GM21619 (cell line): Measurements from ENCODE around the gene ZNF3.
"Not testable (repeated sequence)": the region's sequence is repeated elsewhere in the genome, so short reads cannot be mapped to it uniquely, and the experiment has no call there.

Experiments
- ATAC-seq: cut with Tn5 transposase; IDR thresholded peaks from one replicate; pipeline ENCODE4 v1.9.1; 2021; ENCODE audit not compliant: unreplicated experiment

ZNF3 gene

DNA sequence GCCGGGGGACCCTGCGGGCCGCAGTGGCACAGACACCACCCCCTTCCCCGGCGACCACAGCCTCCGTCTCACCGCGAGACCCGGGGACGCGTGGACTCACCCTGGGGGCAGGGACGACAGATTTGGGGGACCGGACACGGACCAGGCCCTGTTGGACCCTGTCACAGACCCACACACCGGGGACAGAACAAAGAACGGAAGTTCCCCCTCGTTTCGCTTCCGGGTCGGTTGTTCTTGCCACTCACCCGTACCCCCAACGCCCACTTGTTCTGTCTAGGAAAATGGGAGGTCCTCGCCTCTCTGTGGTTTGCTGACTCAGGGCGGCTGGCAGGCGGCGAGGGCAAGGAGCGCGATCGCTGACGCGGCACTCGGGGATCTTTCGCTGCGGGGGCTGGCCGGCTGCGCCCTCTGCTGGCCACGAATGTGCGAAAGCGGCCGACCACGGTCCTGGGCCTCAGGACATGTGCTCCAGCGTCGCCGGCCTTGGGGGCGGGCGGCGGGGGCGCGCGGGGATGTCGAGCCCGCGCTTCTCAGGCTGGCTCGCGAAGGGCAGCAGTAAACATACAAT lies at the start of gene ZNF3:
TSS of gene ZNF3 (minus strand) at position 189 of the 568 bp plus-strand sequence. CDS start 4,366 bp downstream, outside the sequence.
- ATAC-seq = peak; percentile 69

DNA sequence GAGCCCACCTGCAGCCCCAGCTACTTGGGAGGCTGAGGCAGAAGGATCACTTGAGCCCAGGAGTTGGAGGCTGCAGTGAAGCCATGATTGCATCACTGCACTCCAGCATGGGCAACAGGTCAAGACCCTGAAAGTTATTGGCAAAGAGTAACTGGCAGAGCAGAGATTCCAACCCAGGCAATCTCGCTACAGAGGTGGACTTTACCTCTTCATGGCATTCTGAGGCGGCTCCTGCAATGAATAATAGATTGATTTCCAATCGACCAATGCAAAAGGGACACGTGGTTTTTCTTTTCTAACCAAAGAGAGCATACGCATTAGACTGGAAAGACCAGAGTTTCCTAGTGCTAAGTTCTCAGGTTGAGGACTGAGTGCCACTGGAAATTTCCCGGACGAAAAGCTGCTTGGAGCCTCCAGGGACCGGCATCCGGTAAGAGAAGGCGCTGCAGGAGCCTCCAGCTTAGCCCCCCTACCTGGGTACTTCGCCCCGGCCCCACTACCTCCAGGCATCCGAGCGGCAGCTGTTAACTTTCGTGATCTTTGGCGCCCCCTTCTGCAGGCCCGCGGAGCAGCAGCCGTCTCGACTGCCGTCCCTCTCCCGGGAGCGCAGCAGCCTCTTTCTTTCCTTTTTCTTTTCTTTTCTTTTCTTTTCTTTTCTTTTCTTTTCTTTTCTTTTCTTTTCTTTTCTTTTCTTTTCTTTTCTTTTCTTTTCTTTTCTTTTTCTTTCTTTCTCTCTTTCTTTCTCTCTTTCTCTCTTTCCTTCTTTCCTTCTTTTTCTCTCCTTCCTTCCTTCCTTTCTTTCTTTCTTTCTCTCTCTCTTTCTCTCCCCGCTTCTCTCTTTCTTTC lies 49.3 kb upstream of the ZNF3 start:
- no peak for ATAC-seq

DNA sequence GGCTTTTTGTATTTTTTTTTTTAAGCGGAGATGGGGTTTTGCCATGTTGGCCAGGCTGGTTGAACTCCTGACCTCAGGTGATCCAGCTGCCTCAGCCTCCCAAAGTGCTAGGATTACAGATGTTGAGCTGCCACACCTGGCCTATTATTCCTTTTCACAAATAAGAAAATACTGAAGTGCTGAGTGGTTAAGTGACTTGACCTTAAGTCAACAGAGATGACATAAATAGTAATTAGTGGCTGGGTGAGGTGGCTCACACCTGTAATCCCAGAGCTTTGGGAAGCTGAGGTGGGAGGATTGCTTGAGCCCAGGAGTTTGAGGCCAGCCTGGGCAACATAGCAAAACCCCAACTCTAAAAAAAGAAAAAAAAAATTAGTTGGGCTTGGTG lies 48.7 kb upstream of the ZNF3 start:
- not testable (repeated sequence) for ATAC-seq

- ATAC-seq = no peak
Observed at GRCh38 chr7:100128637-100128963, 47.1 kb upstream of the ZNF3 start.

- no peak for ATAC-seq
Observed at GRCh38 chr7:100127866-100128636, 46.5 kb upstream of the ZNF3 start.

- peak; percentile 58 for ATAC-seq
Observed at GRCh38 chr7:100126931-100127865, 45.7 kb upstream of the ZNF3 start, which contains the start of gene MBLAC1. MBLAC1 (plus strand) TSS chr7:100126967; CDS start chr7:100127396, 429 bp downstream.

DNA sequence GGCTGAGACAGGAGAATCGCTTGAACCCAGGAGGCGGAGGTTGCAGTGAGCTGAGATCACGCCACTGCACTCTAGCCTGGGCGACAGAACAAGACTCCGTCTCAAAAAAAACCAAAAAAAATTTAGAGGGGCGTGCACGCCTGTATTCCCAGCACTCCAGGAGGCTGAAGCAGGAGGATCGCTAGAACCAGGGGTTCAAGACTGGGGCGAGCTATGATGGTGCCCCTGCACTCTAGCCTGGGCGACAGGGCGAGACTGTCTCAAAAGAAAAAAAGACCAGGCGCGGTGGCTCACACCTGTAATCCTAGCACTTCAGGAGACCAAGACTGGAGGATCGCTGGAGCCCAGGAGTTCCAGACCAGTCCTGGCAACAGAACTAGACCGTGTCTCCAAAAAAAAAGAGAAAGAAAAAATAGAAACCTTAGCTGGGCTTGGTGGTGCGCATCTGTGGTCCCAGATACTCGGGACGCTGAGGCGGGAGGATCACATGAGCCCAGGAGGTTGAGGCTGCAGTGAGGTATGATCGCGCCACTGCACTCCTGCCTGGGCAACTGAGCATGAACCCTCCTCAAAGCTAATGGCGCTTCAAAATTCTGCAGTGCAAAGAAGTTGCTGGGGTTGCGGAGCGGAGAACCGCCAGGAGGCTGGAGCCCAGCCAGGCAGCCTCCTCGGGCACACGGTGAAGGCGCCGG lies 44.9 kb upstream of the ZNF3 start:
- ATAC-seq = peak; percentile 15

DNA sequence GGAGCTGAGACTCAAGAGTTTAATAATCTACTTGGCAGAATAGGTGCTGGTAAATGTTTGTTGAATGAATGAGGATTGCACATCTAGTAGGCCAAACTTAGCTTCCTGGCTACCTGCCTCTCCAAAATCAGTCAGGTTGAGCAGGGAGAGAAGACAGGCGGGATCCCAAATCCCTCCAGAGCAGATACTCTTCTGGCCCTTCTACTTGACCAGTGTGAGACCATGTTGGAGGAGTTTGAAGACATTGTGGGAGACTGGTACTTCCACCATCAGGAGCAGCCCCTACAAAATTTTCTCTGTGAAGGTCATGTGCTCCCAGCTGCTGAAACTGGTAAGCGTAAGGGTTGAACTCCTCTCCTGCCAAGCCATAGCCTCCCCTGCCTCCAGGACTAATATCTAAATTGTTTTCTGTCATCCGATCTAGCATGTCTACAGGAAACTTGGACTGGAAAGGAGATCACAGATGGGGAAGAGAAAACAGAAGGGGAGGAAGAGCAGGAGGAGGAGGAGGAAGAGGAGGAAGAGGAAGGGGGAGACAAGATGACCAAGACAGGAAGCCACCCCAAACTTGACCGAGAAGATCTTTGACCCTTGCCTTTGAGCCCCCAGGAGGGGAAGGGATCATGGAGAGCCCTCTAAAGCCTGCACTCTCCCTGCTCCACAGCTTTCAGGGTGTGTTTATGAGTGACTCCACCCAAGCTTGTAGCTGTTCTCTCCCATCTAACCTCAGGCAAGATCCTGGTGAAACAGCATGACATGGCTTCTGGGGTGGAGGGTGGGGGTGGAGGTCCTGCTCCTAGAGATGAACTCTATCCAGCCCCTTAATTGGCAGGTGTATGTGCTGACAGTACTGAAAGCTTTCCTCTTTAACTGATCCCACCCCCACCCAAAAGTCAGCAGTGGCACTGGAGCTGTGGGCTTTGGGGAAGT lies 43.0 kb upstream of the ZNF3 start:
- no peak for ATAC-seq

DNA sequence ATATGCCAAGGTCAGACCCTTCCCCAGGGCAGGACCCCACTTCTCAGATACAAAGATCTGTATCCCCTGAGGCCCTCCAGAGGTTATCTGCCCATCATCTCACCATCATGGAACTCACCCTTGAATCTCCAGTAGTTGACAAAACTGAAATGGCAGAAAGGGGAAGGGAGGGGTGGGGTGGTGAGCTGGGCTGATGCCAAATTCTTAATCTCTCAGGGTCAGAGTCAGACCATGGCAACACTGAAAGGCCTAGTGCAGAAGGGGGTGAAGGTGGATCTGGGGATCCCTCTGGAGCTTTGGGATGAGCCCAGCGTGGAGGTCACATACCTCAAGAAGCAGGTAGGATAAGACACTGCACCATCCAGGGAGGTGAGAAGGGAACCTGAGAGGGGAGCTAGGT lies 41.0 kb upstream of the ZNF3 start:
- no peak for ATAC-seq

DNA sequence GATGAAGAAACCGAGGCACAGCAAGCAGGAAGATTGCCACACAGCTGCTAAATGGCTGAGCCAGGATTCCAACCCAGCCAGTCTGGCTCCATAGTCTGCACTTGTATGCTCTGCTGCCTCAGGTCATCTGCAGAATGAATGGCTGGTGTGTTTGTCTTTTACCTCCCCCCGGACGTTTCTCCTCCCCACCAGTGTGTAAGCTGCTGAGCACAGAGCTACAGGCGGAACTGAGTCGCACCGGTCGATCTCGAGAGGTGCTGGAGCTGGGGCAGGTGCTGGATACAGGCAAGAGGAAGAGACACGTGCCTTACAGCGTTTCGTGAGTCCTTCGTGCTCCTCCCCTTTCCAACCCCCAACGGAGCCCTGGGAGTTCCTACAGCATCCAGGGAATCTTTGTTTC lies 40.5 kb upstream of the ZNF3 start:
- ATAC-seq = no peak

DNA sequence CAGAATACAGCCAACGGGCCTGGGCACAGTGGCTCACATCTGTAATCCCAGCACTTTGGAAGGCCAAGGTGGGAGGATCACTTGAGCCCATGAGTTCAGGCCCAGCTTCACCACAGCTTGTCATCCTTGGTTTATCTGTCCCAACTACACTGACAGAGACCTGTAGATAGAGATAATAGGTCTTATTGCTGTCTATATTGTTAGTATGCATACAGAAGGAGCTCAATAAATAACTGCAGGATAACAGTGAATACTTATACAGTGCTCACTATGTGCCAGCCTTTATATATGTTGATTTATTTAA lies 39.2 kb upstream of the ZNF3 start:
- no peak for ATAC-seq

DNA sequence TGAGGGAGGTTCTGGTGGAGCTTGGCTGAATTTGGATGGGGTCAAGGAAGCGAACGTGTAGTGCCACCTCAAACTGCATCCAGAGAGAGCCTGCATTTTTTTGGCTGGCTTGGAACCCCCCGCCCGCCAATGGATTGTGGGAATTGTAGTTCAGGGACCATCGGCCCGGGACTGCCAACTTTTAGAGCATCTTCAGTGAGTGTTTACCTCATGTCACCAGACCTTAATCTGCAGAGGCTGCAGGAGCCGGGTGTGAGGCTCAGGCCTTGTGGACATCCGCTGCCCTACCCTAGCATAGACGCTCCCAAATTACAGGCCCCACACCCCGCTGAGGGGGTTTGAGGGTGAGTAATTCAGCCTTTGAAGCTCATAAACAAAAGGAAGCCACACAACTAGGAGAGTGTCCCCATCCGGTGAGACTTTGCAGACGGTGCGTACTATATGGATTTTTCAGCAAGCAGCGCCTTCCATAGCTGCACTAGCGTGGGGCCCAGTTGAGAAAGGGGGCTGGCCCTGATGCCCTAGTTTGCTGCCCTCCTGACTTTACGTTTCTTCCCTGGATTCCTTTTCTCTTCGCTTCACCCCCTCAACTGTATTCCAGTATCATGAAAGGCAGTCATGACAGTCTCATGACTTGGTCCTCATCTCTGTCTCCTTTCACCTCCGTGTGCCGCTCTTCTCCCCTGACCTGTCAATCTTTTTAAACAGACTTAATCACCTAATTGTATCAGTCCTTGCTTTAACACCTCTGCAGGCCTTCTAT lies 38.6 kb upstream of the ZNF3 start:
- peak; percentile 32 for ATAC-seq

DNA sequence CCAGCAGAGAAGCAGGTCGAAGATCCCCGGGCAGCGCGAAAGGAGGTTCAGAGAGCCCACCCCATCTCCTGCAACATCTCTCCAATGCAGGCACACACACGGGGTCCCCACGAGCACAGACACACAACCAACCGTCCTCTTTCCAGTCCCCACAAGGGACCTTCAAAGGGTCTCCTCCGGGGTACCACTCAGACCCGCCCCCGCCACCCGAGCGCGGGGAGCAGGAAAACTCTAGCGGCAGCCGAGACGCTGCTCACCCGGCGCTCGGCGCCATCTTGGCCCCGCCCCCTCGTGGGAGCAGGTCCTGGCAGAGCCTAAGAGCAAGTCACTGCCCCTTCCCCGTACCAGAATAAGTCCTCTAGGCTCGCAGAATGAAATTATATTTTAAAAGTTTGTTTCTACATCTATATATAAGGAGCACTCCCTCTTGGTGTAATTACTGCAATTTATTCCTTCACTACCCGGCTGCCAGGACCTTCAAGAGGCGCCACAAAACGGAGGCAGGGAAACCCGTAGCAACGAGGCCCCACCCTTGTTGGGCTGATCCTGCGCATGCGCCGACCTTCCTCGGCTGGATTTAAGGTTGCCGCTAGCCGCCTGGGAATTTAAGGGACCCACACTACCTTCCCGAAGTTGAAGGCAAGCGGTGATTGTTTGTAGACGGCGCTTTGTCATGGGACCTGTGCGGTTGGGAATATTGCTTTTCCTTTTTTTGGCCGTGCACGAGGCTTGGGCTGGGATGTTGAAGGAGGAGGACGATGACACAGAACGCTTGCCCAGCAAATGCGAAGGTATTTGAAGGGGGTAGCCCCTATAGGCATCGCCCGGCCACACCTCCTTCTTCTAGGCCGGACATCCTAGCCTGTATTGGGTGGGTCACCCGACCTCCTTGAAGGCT lies 37.8 kb upstream of the ZNF3 start, which contains the start of the genes CNPY4 and TAF6:
TSS of gene CNPY4 (plus strand) at position 563 of the 898 bp plus-strand sequence. CDS start at position 674, 111 bp downstream.
TSS of gene TAF6 (minus strand) at position 287 of the 898 bp plus-strand sequence. CDS start 5,149 bp downstream, outside the sequence.
- ATAC-seq = peak; percentile 71

DNA sequence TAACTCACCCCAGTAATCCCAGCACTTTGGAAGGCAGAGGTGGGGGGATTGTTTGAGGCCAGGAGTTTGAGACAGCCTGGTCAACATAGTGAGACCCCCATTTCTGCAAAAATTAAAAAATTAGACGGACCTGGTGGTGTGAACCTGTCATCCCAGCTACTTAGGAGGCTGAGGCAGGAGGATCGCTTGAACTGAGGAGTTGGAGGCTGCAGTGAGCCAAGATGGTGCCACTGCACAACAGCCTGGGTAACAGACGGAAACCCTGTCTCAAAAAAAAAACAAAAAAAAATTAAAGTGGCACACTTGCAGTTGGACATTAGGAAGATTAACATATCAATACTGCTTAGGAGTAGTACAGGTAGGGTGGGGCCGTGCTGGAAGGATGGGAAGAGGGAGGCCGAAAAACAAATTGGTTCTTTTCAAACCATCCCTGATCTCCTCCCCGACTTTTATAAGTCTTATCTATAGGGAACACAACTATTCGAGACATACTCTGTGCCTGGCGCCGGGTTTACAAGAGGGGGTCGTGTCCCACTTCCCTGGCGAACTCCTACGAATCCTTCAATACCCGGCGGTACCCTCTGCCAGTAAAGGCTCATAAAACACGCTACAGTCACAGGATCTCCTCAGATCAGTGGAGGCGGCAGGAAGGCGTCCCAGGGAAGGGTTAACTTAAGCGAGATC lies 37.0 kb upstream of the ZNF3 start:
- ATAC-seq = no peak

- ATAC-seq = no peak
Observed at GRCh38 chr7:100115026-100115425, 33.5 kb upstream of the ZNF3 start.

GRCh38 chr7:100111914-100112313 lies 30.4 kb upstream of the ZNF3 start:
- ATAC-seq = no peak

- ATAC-seq = no peak
Observed at GRCh38 chr7:100111156-100111555, 29.6 kb upstream of the ZNF3 start.
